Measurements from ENCODE around the gene PRSS27. TPM values are rescaled to one million over a fixed set of nuclear protein-coding genes. Genes with fewer than 3 reads are reported as not detected.

PRSS27 gene
- total RNA-seq, 4 donors from 2014 or later, result 0.49 to 0.55 TPM; not detected in 2

GRCh38 chr16:2713523-2713922, 6.5 kb downstream of the PRSS27 start:
- no peaks in the 10 kb centered on the region for H3K9me3 ChIP-seq
- peaks cover 0 to 14% of the 10 kb centered on the region in 2 donors for H3K36me3 ChIP-seq
- H3K27ac ChIP-seq, result no peak overlapping the region
- peaks cover 0 to 14% (median 5%) of the 10 kb centered on the region in 3 donors for H3K27me3 ChIP-seq
- H3K4me3 ChIP-seq, result no peak overlapping the region
- ATAC-seq (no peak), DNase-seq (no peak)
- TF ChIP-seq CTCF (IDR thresholded peaks at IDR 0.05 in 4 of 5, conservative IDR thresholded peaks at IDR 0.05 in 1 of 5), result no peak
- TF ChIP-seq POLR2A (IDR thresholded peaks at IDR 0.05), result no peak
- H3K4me1 ChIP-seq, result no peaks in the 10 kb centered on the region
- in situ Hi-C loops (cut with MboI; ENCODE audit: low sequenced_read_pairs in 4 of 4) (no loop called here), intact Hi-C loops (cut with DNase I; ENCODE audit: low total_unique reads) (no loop called here)

- Histone ChIP-seq H3K4me1 (no peaks in the 10 kb centered on the region), H3K27me3 (peaks cover 0 to 14% (median 5%) of the 10 kb centered on the region in 3 donors), H3K4me3 (no peak overlapping the region), H3K9me3 (no peaks in the 10 kb centered on the region), H3K36me3 (peaks cover 0 to 24% of the 10 kb centered on the region in 2 donors), H3K27ac (no peak overlapping the region)
- no peak for ATAC-seq
- in situ Hi-C loops (cut with MboI; ENCODE audit: low sequenced_read_pairs in 4 of 4) (no loop called here), intact Hi-C loops (cut with DNase I; ENCODE audit: low total_unique reads) (no loop called here)
- DNase-seq, result no peak
- TF ChIP-seq CTCF (IDR thresholded peaks at IDR 0.05 in 4 of 5, conservative IDR thresholded peaks at IDR 0.05 in 1 of 5), result no peak
- TF ChIP-seq POLR2A (IDR thresholded peaks at IDR 0.05), result no peak
These were observed 7.5 kb downstream of the PRSS27 start for GRCh38 chr16:2712546-2712945.

DNA sequence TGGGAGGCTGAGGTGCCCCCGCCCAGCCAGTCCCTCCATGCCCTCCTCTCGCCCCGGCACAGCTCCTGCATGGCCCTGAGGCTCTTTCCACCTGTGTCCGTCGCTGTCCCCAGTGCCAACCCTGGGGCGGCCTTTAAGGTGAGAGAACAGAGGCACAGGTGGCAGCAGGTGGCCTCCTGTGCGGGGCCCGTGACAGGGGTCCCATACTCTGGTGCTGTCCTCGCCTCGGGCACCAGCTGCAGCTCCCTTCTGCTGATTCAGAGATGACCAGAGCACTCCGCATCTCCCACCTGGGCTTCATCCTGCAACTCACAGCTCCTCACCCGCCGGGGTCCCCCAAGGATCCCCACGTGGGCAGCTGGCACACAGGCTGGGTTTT, 8.0 kb downstream of the PRSS27 start:
- ATAC-seq, result no peak
- intact Hi-C loops (cut with DNase I; ENCODE audit: low total_unique reads) (no loop called here), in situ Hi-C loops (cut with MboI; ENCODE audit: low sequenced_read_pairs in 4 of 4) (no loop called here)
- Histone ChIP-seq H3K4me1 (no peaks in the 10 kb centered on the region), H3K9me3 (no peaks in the 10 kb centered on the region), H3K27me3 (peaks cover 0 to 14% (median 5%) of the 10 kb centered on the region in 3 donors), H3K27ac (no peak overlapping the region), H3K4me3 (no peak overlapping the region), H3K36me3 (peaks cover 0 to 29% of the 10 kb centered on the region in 2 donors)
- DNase-seq, result no peak
- no peak for TF ChIP-seq CTCF (IDR thresholded peaks at IDR 0.05 in 4 of 5, conservative IDR thresholded peaks at IDR 0.05 in 1 of 5)
- no peak for TF ChIP-seq POLR2A (IDR thresholded peaks at IDR 0.05)

DNA sequence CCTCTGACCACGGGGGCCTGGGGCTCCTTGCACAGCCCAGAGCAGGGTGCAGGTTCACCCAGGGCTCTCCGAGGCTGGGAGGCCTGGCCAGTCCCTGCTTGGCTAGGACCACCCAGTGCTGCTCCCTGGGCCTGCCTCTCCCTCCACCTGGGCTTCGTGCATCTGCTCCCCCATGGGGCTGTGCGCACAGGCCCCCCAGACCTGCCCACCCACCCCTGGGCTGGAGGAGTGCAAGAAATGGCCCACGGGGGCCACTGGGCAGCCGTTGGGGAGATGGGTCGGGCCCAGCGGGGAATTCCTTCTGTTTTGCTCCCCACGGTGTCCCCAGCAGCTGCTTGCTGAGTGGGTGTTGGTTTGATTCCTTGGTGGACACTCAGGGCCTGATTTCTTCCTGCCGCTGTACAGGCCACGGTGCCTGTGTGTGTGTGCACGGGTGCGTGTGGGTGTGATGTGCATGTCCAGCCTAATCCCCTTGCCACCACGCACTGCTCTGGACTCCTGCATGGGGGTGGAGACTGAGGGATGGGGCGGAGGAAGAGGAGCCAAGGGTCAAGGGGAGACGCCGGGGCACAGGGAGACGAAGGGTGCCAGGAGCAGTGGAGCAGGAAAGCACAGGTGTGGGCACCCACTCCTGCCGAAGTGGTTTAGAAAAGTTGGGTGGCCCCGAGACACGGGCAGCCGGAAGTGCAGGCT, 8.5 kb downstream of the PRSS27 start:
- Histone ChIP-seq H3K36me3 (peaks cover 0 to 31% of the 10 kb centered on the region in 2 donors), H3K27me3 (peaks cover 0 to 14% (median 5%) of the 10 kb centered on the region in 3 donors), H3K9me3 (no peaks in the 10 kb centered on the region), H3K4me3 (no peak overlapping the region), H3K27ac (no peak overlapping the region), H3K4me1 (no peaks in the 10 kb centered on the region)
- in situ Hi-C loops (cut with MboI; ENCODE audit: low sequenced_read_pairs in 4 of 4) (no loop called here), intact Hi-C loops (cut with DNase I; ENCODE audit: low total_unique reads) (no loop called here)
- ATAC-seq, result no peak
- TF ChIP-seq POLR2A (IDR thresholded peaks at IDR 0.05), result no peak
- TF ChIP-seq CTCF (IDR thresholded peaks at IDR 0.05 in 4 of 5, conservative IDR thresholded peaks at IDR 0.05 in 1 of 5), result no peak
- DNase-seq, result no peak
